Measurements from ENCODE around the gene GPR21.

GPR21 gene

GRCh38 chr9:123033864-123034601 lies 566 bp downstream of the GPR21 start:
- no peak for DNase-seq (ENCODE audit: low read depth, low spot score)

- DNase-seq (ENCODE audit: low read depth, low spot score), result no peak
Measured at GRCh38 chr9:123034881-123035510, 1.5 kb downstream of the GPR21 start.

GRCh38 chr9:123035791-123036190 lies 2.3 kb downstream of the GPR21 start:
- no peak for DNase-seq (ENCODE audit: low read depth, low spot score)

- DNase-seq (ENCODE audit: low read depth, low spot score), result no peak
Measured at GRCh38 chr9:123036893-123037545, 3.6 kb downstream of the GPR21 start.

DNA sequence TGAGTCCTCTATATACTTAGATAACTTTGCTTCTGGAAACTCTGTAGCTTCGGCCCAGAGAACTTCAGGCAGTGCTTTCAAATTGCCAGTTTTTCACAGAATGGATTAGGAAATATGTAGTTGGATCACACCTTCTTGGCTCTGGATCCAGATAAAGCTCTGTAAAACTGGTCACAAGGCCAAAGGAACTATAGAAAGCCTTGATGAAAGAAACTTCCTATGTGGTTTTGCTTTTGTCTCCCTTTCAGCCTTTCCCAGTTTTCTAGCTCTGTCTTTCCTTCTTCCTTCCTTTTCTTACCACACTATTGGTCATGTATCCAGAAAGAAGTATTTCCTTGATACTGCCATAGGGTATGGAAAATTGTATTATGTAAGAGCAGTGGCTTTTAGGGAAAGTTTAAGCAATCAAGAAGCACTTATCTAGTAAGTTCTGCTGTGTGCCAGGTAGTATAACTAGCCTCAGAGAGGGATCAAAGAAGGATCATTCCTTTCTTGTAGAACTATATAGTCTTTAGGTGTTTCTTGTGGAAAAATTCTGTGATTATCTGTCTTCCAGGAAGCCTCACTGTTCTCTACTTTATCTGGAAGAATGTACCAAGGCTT lies 6.3 kb downstream of the GPR21 start:
- DNase-seq (ENCODE audit: low read depth, low spot score), result no peak

DNA sequence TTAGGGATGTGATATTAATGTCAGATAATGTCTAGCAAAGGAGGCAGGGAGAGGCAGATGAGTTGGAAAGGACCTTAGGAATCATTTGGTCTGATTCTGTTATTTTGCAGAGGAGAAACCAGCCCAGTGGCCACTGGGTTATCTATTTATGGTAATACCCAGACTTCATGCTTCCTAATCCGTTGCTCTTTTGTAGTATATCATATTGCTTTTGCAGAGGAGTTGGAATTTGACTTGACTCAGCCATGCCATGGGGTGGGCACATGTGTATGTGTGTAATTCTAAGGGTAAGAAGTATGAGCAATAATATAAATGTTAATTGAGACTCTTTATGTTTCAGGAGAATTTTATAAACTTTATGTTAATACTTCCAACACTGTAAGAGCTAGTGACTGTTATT lies 7.3 kb downstream of the GPR21 start:
- no peak for DNase-seq (ENCODE audit: low read depth, low spot score)

DNA sequence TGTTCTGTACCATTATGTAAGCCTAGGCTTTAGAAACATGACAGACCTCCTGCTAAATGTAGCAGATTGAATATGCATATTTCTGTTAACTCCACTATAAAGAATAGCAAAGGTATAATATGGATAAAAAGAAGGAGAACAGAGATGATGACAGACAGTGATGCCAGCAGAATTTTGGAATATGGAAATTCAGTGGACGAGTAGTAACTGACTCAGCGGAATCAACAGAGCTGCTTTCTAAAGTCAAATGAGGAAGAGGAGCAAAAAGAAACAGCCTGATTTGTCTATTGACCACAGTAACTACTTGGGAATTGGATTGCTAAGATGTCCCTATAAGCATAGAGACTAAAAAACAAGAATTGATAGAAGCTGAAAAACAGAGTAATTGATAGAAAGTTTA lies 8.0 kb downstream of the GPR21 start:
- no peak for DNase-seq (ENCODE audit: low read depth, low spot score)

GRCh38 chr9:123043081-123043939 lies 9.8 kb downstream of the GPR21 start:
- no peak for DNase-seq (ENCODE audit: low read depth, low spot score)

DNA sequence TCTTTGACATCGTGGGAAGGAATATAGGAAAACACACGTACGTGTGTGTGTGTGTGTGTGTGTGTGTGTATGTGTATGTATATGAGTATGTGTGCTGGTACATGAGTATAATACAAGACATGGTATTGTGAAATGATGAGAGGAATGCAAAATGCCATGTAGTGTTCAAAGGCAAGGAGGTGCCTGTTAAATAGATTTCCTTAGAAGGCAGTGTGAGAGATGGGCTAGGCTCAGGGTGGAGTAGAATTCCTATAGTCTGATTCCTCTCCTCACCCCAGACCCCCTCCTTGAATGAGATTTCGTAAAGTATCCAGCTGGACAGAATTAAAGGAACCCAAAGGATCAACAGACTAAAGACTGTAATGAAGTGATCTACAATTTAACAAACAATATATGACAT lies 11.1 kb downstream of the GPR21 start:
- no peak for DNase-seq (ENCODE audit: low read depth, low spot score)

DNA sequence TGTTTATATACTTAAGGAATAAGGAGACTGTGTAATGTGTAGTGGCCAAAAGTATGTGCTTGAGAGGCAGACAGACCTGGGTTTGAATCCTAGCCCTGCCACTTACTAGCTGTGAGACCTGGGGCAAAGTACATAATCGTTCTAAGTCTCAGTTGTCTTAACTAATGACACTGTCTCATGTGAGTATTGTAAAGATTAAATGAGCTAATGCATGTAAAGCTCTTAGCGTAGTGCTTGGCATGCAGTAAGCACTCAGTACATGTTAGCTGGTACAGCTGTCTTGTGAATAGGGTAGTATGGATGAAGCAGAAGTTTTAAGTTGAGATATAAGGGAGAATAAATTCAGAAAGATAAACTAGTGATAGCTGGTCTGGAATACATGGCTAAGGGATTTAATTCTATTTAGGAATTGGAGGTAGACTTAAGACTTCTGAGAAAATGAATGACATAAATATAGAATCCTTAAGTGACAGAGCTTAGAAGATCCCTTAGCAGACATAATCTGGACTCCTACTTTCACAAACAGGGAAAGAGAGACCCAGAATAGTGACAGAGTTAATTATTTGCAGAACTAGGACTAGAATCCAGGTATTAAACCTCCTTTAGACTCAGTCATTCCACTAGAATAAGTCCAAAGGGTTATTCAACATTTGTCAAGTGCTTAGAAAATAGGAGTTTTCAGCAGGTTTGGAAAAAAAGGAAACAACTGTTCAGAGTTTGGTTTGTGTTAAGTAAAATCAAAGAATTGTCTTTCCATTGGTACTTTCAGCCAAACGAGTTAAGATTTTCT lies 13.1 kb downstream of the GPR21 start:
- DNase-seq (ENCODE audit: low read depth, low spot score), result no peak

DNA sequence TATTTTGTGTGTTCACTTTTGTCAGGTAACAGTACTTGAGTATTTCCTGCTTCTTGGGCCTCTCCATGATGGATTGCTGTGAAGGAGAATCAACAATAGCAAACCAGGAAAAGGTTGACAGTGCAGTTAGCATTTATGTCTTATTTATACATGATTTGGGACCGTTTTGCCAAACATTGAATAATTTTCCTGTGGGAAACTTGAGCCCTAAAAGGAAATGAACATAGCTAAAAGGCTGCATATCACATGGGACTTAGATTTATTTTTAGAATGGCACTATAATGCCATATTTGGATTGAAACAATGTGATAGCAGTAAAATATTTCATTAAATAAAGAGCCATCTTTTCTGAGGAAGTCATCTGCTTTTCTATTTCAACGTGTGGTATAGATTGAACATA lies 15.3 kb downstream of the GPR21 start:
- DNase-seq (ENCODE audit: low read depth, low spot score), result no peak

DNA sequence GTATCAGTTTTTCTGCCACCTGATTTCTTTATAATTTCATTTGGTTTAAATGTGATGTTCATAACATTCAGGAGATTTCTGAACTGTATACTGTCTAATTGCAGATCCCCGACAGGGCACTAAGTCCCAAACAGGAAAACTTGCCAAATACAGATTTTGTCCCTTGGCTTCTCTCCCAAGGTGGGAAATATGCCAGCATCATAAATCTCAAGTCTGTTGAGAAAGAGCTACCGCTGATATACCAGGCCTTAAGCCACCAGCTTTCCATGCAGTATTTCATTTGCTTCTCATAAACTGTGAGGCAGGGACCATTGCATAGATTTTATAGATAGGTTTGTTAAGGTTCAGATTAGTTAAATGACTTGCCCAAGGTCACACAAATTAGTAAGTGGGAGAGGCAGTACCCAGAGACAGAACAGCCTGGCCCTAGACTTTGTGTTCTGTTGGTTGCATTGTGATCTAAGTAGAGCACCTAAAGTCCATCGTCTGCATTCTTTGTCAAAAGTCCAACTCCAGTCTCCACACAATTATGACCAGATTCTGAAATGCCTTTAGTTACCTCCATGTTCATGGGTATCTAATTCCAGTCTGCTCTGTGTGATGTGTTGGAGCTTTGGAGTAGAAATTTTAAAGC lies 16.2 kb downstream of the GPR21 start:
- no peak for DNase-seq (ENCODE audit: low read depth, low spot score)

DNA sequence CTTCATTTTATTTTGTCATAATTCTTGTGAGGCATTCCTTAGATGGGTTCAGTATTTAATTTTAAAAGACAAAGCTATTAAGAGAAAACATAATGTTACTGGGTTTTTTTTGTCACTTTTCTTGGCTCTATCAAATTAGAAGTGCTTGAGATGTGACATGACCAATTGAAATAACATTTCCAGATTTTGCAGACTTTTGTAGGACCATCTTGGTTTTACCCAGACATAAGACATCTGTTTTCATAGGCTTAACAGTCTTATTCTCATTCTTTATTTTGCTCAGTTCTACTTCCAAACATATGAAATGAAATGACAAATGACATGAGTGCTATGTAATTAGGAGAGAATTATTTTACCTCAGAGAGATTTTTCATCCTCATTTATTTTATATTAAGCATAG lies 19.6 kb downstream of the GPR21 start:
- DNase-seq (ENCODE audit: low read depth, low spot score), result no peak

DNA sequence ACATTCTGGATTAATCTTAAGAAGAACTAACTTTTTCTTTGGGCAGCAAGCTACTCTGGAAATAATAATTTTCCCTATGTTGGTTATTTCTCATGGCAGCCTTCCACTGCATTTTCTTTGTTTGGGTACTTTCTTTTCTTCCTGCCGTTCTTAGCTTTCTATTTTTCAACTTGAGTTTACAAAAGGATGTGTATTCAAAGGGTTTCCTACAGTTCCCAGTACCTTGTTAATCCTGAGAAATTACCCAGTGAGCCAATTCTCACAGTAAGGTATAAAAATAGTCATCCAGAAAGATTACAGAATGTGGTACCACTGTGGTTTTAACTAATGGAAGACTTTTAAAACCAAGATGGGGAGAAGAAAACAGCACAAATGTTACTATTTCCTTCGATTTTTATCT lies 20.2 kb downstream of the GPR21 start:
- DNase-seq (ENCODE audit: low read depth, low spot score), result no peak

- no peak for DNase-seq (ENCODE audit: low read depth, low spot score)
Measured at GRCh38 chr9:123058834-123059233, 25.4 kb downstream of the GPR21 start.

GRCh38 chr9:123059472-123060220 lies 26.2 kb downstream of the GPR21 start:
- no peak for DNase-seq (ENCODE audit: low read depth, low spot score)

- DNase-seq (ENCODE audit: low read depth, low spot score), result no peak
Measured at GRCh38 chr9:123061216-123061615, 27.7 kb downstream of the GPR21 start.

GRCh38 chr9:123062351-123063176 lies 29.1 kb downstream of the GPR21 start:
- DNase-seq (ENCODE audit: low read depth, low spot score), result no peak

GRCh38 chr9:123063177-123063598 lies 29.7 kb downstream of the GPR21 start:
- no peak for DNase-seq (ENCODE audit: low read depth, low spot score)
